Esophagus muscularis mucosa (tissue), 4 donors: ENCODE results near the gene SATL1. TPM values are rescaled to one million over a fixed set of nuclear protein-coding genes. Genes with fewer than 3 reads are reported as not detected.

ENCODE experiments used
- DNase-seq: peaks from one replicate; pipeline ENCODE4 v3.0.0-alpha.2; 2017; ENCODE audit errors: extremely low spot score
- H3K27ac ChIP-seq, 4 donors: fragments of 200-600 bp; sonication (generic); replicated peaks in 1 of 4; 1 replicate in 3 of 4; 2 replicates in 1 of 4; pipeline ENCODE4 v1.5.1; 2016 to 2019; ENCODE audit warnings: mild to moderate bottlenecking in 1 of 4
- H3K27me3 ChIP-seq, 4 donors: fragments of 200-600 bp; sonication (generic); one replicate each; pipeline versions ENCODE4 v1.5.1 to v1.6.0; 2016 to 2019
- H3K36me3 ChIP-seq, 4 donors: fragments of 200-600 bp; sonication (generic); one replicate each; pipeline ENCODE4 v1.5.1; 2016 to 2019
- H3K4me1 ChIP-seq, 4 donors: fragments of 200-600 bp; sonication (generic); one replicate each; pipeline ENCODE4 v1.5.1; 2016 to 2019
- H3K4me3 ChIP-seq, 4 donors: fragments of 200-600 bp; sonication (generic); 1 replicate in 2 of 4; 2 replicates in 2 of 4; pipeline ENCODE4 v1.5.1; 2016 to 2019; ENCODE audit warnings: mild to moderate bottlenecking in 4 of 4, moderate library complexity in 1 of 4
- H3K9me3 ChIP-seq, 4 donors: fragments of 200-600 bp; sonication (generic); 1 replicate in 3 of 4; 2 replicates in 1 of 4; pipeline ENCODE4 v1.5.1; 2016 to 2019
- CTCF ChIP-seq, 3 experiments: fragments of 200-600 bp in 2 of 3; fragments of 450-650 bp in 1 of 3; sonication (generic) in 2 of 3; IDR thresholded peaks; one replicate each; pipeline ENCODE4 v1.5.1; 2017 to 2019; ENCODE audit warnings: antibody characterized with exemption in 3 of 3, mild to moderate bottlenecking in 2 of 3, moderate library complexity in 1 of 3
- EP300 ChIP-seq: sonication (generic); formaldehyde crosslinking; IDR thresholded peaks from one replicate; pipeline ENCODE4 v1.6.1; 2017; ENCODE audit warnings: antibody characterized with exemption
- POLR2A ChIP-seq: fragments of 450-650 bp; IDR thresholded peaks from one replicate; pipeline ENCODE4 v1.6.1; 2017; ENCODE audit warnings: antibody characterized with exemption, moderate library complexity, mild to moderate bottlenecking, low read depth
- POLR2AphosphoS5 ChIP-seq, 2 donors: sonication (generic); formaldehyde crosslinking; IDR thresholded peaks; one replicate each; pipeline ENCODE4 v1.6.1; 2017; ENCODE audit warnings: antibody characterized with exemption in 2 of 2
- WGBS: methylation state at CpG from one replicate; pipeline ENCODE4 v1.1.5; 2018; 5-methylcytosine and 5-hydroxymethylcytosine counted together
- intact Hi-C: fragments of 100-400 bp; cut with DNase I; formaldehyde crosslinking; loops from one replicate; pipeline ENCODE4 v1.15.1; 2023
- total RNA-seq, 4 donors: library from RNA; depleted of rRNA; stranded (reverse); fragments of >200 nt; gene quantifications; one replicate each; pipeline versions ENCODE4 v1.1.0 to v1.2.1, GENCODE V29; 2016

Gene SATL1
- total RNA-seq, 4 donors from 2014 or later: not detected

GRCh38 chrX:85113746-85114145, 129.8 kb downstream of the SATL1 start:
- intact Hi-C loops: loop anchor here (5.0 kb wide), 1 partner anchor 434 kb away; no protein-coding TSS in a partner anchor
- no peak for DNase-seq
- WGBS: 61% methylated on average over 2 of the region's 2 CpGs

GRCh38 chrX:85112293-85112692, 131.3 kb downstream of the SATL1 start:
- intact Hi-C loops: loop anchor here (5.0 kb wide), 1 partner anchor 435 kb away; no protein-coding TSS in a partner anchor
- no peak for TF ChIP-seq POLR2A
- no peak for TF ChIP-seq POLR2AphosphoS5 (IDR thresholded peaks at IDR 0.05)
- no peak for TF ChIP-seq CTCF (IDR thresholded peaks at IDR 0.05)
- TF ChIP-seq EP300: no peak
- H3K27ac ChIP-seq: no peak overlapping the region
- H3K4me1 ChIP-seq: no peaks in the 10 kb centered on the region
- H3K36me3 ChIP-seq: no peaks in the 10 kb centered on the region
- no peak overlapping the region for H3K4me3 ChIP-seq
- DNase-seq: no peak
- no peaks in the 10 kb centered on the region for H3K9me3 ChIP-seq
- 66% methylated on average over 9 of the region's 9 CpGs for WGBS
- no peaks in the 10 kb centered on the region for H3K27me3 ChIP-seq

More at GRCh38 chrX:85113746-85114145, 129.8 kb downstream of the SATL1 start:
- no peaks in the 10 kb centered on the region for H3K27me3 ChIP-seq
- H3K36me3 ChIP-seq: no peaks in the 10 kb centered on the region
- H3K4me3 ChIP-seq: no peak overlapping the region
- H3K27ac ChIP-seq: no peak overlapping the region
- H3K4me1 ChIP-seq: no peaks in the 10 kb centered on the region
- no peaks in the 10 kb centered on the region for H3K9me3 ChIP-seq
- TF ChIP-seq EP300: no peak
- no peak for TF ChIP-seq POLR2A
- no peak for TF ChIP-seq CTCF (IDR thresholded peaks at IDR 0.05)

GRCh38 chrX:85111347-85111746, 132.2 kb downstream of the SATL1 start:
- no peaks in the 10 kb centered on the region for H3K27me3 ChIP-seq
- H3K4me1 ChIP-seq: no peaks in the 10 kb centered on the region
- no peaks in the 10 kb centered on the region for H3K36me3 ChIP-seq
- H3K4me3 ChIP-seq: no peak overlapping the region
- TF ChIP-seq CTCF (IDR thresholded peaks at IDR 0.05) (peak; percentile 44 to 57 (median 54)), POLR2A (no peak)
- DNase-seq: no peak
- intact Hi-C loops: loop anchor here (5.0 kb wide), 1 partner anchor 436 kb away; no protein-coding TSS in a partner anchor
- no peak overlapping the region for H3K27ac ChIP-seq
- H3K9me3 ChIP-seq: no peaks in the 10 kb centered on the region
- WGBS: 23% methylated on average over 2 of the region's 2 CpGs

- intact Hi-C loops: no loop called here
- Histone ChIP-seq H3K27me3 (no peaks in the 10 kb centered on the region), H3K27ac (no peak overlapping the region), H3K4me1 (no peaks in the 10 kb centered on the region), H3K4me3 (no peak overlapping the region), H3K9me3 (no peaks in the 10 kb centered on the region), H3K36me3 (no peaks in the 10 kb centered on the region)
- WGBS: 55% methylated on average over 8 of the region's 8 CpGs
- DNase-seq: no peak
- TF ChIP-seq POLR2AphosphoS5 (IDR thresholded peaks at IDR 0.05) (no peak), POLR2A (no peak), EP300 (no peak), CTCF (IDR thresholded peaks at IDR 0.05) (peak in 2 of 3 experiments; percentile 5 to 22)
Measured at GRCh38 chrX:85109235-85109634, 134.3 kb downstream of the SATL1 start.

- intact Hi-C loops: no loop called here
- H3K9me3 ChIP-seq: no peaks in the 10 kb centered on the region
- no peak for TF ChIP-seq POLR2A
- TF ChIP-seq POLR2AphosphoS5 (IDR thresholded peaks at IDR 0.05): no peak
- no peak for TF ChIP-seq CTCF (IDR thresholded peaks at IDR 0.05)
- TF ChIP-seq EP300: no peak
- H3K27me3 ChIP-seq: no peaks in the 10 kb centered on the region
- H3K4me3 ChIP-seq: no peak overlapping the region
- H3K27ac ChIP-seq: no peak overlapping the region
- 100% methylated on average over 1 of the region's 2 CpGs for WGBS
- H3K36me3 ChIP-seq: no peaks in the 10 kb centered on the region
- H3K4me1 ChIP-seq: no peaks in the 10 kb centered on the region
- DNase-seq: no peak
Measured at GRCh38 chrX:85108165-85108564, 135.4 kb downstream of the SATL1 start.
